ENCODE results near the gene DHX32. TPM values are rescaled to one million over a fixed set of nuclear protein-coding genes. Genes with fewer than 3 reads are reported as not detected.

Gene DHX32
- total RNA-seq, 1 donor from 2014 or later, result 33.6 TPM

GRCh38 chr10:125848857-125849256 is 32.2 kb downstream of the DHX32 start:
- no peak for ATAC-seq

DNA sequence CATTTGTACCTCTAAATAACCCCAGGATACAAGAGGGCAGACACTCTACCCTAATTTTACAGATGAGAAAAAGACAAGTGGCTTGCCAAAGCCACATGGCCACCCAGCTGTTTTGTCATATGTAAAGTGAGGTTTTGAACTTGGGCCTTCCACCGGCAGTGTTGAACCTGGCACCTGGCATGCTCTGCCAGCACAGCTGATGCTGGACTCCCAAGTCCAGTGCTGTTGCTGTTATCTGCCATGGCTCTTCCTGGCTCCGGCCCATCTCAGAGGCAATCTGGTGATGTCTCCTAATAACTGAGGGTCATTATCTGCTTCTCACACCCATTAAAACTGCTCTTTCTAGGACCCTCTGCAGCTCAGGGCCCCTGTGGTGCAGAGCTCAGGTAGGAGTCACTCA is 32.7 kb downstream of the DHX32 start:
- ATAC-seq, result no peak

DNA sequence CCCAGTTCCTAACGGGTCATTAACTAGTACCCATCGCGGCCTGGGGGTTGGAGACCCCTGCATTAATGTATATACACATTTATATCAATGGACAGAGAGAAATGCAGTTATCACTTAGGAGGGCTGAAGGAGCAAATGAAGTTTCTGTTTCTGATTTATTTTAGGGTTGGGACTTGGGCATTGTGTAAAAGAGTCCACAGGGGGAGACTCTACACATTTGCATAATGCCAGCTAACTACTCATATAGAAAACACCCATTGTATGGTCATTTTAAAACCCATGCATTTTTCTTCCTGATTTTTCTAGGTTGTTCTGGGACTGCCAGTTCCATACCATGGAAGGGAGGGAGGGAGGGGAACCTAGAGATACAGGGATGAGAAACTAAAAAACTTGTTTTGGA is 34.2 kb downstream of the DHX32 start:
- ATAC-seq, result no peak

- ATAC-seq, result peak; percentile 23
Measured at GRCh38 chr10:125845617-125846016, 35.5 kb downstream of the DHX32 start.

DNA sequence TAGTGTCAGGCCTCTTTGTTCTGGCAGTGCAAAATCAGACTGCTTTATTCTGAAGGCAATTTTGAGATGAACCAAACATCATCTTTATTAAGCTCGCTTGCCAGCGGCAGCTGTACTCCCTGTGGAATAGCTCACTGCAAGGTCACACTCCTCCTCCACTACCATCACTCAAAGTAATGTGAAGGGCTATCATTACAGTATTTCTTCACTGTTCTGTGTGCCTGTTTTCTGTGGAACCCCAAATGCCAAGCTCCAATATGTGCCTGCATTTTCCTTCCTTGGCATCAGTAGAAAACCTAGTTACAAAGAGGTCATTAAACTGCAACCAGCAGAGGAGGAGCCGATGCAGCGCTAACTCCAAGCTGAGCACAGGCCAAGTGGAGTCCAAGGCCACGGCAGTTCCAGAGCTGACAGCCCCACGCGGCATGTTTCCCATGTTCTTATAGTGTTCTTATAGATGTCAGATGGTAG is 36.3 kb downstream of the DHX32 start:
- ATAC-seq, result no peak

DNA sequence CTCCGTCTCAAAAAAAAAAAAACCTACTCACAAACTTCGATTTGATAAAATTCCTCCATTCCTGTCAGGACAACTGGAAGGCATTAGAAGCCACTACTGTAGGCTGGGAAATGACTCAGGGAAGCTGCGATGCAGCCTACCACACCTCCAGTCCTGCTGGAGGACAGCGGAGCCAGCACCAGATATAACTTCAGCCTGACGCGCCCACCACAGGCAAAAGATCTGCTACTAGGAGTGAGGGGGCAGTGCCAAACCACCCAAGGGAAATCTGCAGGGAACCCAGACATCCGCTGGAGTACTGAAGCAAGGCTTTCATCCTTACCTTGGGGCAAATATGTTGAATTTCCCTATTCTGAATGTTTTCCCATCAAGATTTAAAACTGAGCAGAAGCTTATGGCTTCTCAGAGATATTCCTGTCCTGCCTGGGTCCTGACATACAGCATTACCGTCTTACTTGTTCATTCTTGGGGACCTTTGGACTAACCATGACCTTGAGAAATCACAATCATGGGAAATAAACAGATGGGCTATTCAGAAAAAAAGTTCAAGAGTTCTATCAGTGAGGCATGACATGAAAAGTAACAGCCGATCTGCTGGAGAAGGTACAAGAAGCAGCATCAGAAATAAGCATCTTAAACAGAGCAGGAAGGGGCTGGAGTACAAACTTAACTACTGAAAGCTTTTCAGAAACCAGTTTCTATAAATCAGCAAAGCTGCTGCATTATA is 37.3 kb downstream of the DHX32 start:
- ATAC-seq, result no peak

GRCh38 chr10:125840955-125841354 is 40.1 kb downstream of the DHX32 start:
- ATAC-seq, result no peak

DNA sequence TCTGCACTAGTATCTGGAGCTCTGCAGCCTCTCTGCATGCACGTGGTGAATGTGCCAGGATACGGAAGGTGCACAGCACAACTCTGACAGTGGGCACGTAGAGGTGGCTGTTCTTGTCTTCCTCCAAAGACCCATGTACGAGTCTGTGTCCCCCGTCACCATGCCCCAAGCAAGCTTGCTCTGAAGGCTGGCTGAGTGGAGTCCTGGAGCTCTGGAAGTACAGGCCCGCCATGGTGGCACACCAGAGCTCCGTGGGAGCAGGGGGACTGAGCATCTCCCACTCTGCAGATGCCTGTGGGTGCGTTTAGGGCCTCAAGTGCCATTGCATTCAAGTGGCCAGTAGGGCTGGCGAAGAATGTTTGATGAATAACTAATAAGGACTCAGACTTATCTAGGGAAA is 40.7 kb downstream of the DHX32 start:
- no peak for ATAC-seq

DNA sequence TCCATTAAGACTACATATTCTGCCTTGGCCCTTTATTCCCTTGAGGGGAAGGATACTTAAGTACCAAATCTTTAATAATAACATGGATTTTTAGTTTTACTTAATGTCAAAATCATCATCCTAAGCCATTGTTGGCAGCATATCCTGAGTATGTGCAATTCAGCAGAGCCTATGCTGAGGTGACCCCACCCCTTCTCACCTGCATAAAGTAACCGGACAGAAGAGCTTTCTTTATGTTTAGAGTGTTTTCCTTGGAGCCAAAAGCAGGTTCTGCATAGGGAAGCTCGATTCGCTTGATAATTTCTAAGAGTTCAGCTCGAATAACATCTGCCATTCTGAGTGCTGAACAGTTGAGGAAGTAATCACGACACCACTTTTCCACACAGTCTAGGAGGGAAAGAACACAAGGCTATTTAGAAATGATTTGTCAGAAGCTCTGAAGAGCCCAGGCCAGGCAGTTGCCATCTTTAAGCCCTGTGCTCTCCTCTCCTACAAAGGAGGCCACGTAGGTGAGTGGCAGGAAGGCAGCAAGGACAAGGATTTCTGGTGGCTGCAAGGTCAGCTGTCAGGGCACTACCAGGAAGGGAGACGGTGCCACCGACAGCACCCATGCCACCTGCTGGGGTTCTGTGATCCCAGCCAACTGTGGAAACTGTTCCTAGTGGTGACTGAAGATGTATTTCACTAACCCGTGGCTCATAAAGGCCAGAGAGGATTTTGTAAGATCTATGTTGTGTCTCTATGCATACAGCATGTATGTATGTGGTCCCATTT is 42.1 kb downstream of the DHX32 start:
- no peak for ATAC-seq

DNA sequence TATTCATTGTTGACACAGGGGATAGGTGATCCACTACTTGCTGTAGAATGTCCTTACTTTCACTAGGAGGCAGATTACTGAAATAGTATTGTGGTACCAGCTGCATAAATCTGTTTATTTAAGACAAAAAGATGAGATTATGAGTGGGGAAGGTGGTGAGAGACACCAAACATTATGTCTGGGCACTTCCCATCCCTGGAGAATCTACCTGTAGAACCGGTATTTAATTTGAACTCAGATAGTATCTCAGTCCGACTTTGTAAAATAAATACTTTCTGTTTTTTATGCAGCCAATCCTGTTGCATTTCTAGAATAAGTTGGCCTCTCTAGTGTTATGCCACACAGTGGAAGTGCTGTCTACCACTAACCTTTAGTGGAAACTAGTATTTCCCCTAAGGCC is 44.3 kb downstream of the DHX32 start:
- ATAC-seq, result no peak

GRCh38 chr10:125828311-125828710 is 52.8 kb downstream of the DHX32 start:
- no peak for ATAC-seq

GRCh38 chr10:125827133-125827532 is 54.0 kb downstream of the DHX32 start:
- no peak for ATAC-seq

- ATAC-seq, result no peak
Measured at GRCh38 chr10:125824736-125825135, 56.4 kb downstream of the DHX32 start.

DNA sequence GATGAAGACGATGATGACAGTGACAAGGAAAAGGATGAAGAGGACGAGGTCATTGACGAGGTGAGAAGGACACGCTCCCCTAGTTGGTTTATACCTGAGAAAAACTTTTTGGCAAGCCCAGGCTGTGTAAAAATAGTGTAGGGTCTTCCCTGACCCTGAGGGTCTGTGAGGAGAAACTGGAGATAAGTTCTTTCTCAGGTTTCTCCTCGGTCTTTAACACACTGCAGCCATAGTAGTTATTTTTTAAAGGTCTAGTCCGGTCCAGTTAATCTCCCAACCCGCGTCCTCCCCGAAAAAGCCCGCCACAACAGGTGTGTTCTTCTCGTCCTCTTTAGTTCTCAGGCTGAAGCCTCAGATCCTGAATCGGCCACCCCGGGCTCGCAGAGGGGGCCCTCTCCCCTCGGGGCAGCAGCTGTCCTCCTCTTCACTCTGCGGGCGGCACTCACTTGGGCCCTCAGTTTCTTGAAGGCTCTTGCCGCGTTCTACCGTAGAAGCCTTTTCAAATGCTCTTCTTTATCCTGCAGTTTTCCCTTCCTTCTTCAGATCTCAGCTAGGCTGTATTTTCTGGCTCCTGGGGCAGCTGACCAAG is 57.3 kb downstream of the DHX32 start:
- no peak for ATAC-seq

DNA sequence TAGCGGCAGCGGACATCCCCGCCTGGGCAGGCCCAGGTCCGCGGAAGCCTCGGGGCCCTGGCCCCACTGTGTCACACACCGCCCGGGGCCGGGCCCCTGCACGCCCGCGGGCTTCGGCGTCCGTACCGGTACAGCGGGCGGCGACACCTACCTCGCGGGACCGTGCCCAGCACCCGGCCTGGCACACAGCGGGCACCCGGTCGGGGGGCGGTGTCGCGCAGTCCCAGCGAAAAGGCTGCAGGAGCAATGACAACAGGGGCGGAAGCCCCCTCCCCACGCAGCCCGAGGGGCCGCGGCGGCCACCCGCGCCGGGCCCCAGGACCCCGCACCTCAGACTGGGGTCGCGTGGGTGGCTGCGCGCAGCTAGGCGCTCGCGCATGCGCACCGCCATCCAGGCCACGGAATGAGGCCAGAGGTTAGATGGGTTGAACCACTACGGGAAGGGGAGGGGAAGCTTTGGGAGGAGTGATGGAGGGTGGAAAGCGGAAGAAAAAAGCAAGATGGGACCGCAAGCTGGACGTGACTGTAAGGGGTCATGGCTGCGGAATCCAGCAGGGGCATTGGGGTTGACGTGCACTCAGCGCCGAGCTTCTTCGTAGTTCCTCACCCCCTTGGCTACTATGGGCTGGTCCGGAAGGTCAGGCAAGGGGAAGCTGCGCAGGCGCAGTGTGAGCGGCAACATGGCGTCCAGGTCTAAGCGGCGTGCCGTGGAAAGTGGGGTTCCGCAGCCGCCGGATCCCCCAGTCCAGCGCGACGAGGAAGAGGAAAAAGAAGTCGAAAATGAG is 58.0 kb downstream of the DHX32 start, which contains the start of the genes BCCIP and UROS:
BCCIP (plus strand) TSS at position 669 of the 785 bp plus-strand sequence; CDS start at position 681, 12 bp downstream.
UROS (minus strand) TSS at position 381 of the 785 bp plus-strand sequence. CDS start 6,759 bp downstream, outside the sequence.
- peak; percentile 94 for ATAC-seq

DNA sequence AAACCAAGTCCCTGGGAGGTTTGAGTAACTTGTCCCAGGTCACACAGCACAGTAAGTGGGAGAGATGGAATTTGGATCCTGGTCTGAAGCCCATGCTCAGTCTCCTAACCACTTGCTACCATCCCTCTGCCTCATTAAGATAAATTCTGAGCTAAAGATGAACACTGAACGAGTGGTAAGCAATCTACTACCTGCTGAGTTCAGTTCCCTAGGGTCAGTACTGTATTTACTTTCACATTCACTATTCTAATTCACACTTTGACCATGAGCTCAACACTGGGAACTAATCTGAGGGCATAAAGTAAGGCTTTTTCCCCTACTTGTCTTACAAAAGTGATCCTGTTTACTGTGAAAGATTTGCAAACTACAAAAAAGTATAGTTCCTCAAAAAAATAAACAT is 60.4 kb downstream of the DHX32 start:
- ATAC-seq, result no peak

GRCh38 chr10:125817337-125817946 is 63.6 kb downstream of the DHX32 start:
- ATAC-seq, result no peak

DNA sequence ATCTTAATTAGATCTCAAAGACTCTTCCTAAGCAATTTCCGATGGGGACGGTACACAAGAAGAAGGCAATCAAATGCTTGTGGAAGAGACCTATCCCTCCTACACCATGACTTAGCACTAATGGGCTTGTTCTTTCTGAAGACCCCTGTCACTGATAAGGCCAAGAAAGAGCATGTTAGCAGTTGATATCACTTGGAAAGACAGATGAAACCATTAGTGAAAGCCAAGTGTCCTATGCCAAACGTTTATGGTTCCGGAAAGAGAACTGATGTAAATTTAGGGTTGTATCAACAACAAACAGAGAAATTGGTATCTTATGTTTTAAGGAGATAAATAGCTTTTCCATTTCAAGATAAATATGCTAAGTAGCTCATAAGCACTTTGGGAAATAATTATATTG is 64.5 kb downstream of the DHX32 start:
- ATAC-seq, result no peak

DNA sequence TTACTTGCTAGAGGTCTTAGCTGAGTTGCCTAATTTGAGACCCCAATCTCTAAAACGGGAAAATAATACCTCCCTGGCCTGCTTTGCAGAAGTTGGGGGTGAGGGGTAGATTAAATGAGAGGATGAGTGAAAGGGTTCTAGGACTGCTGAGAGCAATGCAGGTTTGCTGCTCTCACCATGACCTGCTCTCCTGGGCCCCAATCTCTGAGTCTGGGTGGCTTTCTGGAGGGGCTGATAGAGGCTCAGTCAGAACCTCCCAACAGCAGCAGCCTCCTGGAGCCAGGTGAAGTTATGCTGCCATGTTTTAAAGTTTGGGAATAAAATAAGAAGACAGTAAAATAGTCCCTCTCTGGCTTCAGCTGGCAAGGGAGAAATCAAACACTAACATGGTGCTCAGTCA is 65.3 kb downstream of the DHX32 start:
- ATAC-seq, result no peak

DNA sequence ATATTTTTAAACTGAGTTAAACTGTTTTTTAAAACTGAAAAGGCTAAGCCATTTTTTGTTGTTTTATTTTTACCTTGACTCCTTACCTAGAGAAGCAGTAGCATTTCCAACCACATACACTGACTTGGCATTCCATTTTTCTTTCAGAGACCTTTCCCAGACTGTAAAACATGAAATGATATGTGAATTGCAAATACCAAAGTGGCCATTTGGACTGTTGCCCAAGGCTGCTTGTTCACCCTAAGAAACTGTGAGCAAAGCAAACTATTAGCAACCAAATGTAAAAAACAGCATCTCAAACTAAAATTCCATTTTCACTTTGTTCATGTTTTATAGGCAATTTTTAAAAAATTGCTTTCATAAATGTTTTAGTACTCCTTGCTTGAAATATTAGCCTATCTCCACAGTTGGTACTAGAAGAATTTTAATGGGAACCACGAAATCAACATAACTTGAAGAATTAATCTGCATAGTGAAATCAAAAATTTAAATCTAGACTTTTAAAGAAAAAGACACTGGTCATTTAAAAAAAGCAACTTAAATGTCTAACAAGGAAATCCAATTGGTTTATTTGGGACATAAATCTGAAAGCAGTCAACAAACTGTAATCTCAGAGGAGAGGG is 68.9 kb downstream of the DHX32 start:
- ATAC-seq, result no peak

DNA sequence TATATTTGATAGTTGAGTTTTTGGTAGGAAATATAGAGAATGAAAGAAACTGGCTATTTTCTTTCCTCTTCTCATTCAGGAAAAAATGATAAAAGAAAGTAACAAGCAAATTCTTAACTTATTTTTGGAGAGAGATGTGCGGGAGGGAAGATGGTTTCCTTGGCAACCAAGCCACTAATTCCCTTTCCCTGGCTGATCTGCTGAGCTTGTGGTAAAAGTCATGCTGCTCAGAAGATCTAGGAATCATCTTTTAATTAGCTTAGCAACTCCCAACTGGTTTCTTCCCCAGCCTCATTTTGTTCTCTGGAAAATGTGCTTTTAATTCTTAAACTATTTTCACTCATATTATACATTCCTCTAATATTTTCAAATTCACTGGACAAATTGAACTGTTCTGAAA is 69.8 kb downstream of the DHX32 start:
- no peak for ATAC-seq

DNA sequence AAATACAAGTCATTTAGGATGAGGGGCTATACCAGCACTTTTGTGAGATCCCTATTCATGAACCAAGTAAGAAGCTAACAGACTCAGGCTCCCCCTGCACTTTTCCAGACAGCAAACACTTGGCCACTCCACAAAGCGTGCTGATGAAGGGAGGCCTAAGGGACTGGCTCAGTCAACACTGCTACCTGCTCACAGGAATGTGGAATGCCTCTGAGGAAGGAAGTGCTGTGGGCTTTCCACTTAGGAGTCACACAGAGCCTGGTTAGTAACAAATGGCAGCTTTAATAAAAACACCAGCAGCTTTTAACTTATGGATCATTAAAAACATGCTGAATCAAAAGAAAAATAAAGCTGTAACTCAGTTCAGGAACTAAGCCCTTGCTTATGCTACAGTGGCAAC is 73.0 kb downstream of the DHX32 start:
- ATAC-seq, result no peak
